Measurements from ENCODE around the gene MAPK1.
"Not testable (repeated sequence)": the region's sequence is repeated elsewhere in the genome, so short reads cannot be mapped to it uniquely, and the experiment has no call there.

MAPK1 gene

DNA sequence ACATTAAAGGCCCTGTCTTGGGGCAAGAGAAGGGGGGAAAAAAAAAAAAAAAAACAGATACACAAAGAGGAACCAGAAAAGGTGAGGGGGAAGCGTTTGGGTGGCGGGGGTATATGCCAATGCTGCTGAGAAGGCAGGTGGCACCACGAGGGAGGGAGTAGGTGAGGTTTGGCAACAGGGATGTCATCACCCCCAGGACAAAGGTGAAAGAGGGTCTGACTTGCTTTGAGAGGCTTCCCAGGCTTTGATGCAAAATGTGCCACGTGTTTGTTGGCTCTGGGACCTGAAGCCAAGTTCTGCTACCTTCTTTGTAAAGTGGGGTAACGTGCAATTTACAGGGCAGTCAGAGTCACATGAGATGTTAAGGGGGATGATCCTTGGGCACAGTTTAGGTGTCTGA is 135.9 kb downstream of the MAPK1 start:
- in situ Hi-C loops (cut with HindIII; ENCODE audit: low sequenced_read_pairs), result no loop called here

DNA sequence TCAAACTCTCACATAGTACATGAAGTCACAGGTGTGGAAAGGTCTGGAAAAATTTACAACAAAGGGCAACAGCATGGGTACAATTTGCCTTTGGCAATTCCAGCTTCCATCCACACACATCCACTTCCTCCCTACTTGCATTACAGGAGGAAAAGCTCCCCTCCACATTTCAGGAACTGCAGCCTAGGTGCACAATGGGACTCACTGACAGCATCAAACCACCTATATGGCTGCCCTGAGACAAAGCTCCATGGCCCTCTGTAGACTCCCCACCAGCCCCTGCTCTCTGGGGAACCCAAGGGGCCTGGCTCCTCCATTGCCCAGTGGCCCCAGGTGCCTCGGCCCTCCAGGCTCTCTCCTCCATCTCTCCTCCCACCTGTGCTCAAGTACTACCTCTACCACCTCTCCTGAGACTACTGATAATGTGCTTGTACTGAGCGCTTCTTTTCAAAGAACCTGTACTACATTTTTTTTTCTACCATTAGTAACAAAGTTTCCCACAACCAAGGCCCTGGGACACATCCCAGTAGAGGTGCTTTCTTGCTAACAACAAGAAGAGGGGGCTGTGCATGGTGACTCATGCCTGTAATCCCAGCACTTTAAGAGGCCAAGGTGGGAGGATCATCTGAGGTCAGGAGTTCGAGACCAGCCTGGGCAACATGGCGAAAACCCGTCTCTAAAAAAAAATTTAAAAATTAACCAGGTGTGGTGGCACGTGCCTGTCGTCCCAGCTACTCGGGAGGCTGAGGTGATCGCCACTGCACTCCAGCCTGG is 136.7 kb downstream of the MAPK1 start:
- in situ Hi-C loops (cut with HindIII; ENCODE audit: low sequenced_read_pairs), result no loop called here

- in situ Hi-C loops (cut with HindIII; ENCODE audit: low sequenced_read_pairs), result not testable (repeated sequence)
Observed at GRCh38 chr22:21729184-21729583, 138.3 kb downstream of the MAPK1 start.

DNA sequence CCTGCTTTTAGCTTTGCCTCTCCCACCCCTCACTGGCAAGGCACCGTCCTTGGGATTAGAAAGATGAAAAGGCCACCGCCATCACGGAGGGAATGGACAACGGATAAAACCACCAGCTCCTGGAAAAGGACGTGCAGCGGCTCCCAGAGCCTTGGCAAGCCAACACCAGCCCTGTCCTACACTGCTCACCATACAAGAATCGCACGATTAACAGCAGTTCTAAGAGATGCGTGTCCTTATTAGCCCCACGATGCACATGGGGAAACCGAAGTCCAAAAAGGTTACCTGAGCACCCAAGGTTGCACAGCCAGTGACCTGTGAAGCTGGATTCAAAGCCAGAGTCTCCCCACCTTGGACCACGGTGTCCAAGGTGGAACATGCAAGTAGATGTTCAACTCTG is 139.2 kb downstream of the MAPK1 start:
- in situ Hi-C loops (cut with HindIII; ENCODE audit: low sequenced_read_pairs), result no loop called here

DNA sequence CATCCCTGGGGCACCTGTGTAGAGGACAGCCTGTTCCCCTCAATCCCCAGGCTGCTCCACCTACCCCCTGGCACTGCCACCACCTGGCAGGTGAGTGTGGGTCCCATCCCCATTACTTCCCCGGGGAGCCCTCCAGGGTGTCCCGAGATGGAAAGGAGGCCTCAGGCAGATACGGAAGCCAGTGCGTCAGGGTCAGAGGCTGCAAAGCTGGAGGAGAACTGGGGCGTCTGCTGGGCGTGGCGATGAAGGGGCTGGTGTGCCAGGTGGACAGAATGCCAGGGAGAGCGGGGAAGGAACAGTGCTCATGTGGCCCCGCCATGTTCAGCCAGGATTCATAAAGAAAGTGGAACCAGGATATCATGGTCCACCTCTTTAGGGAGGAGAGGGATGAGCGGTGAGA is 139.7 kb downstream of the MAPK1 start:
- in situ Hi-C loops (cut with HindIII; ENCODE audit: low sequenced_read_pairs), result no loop called here

GRCh38 chr22:21727159-21727558 is 140.3 kb downstream of the MAPK1 start:
- in situ Hi-C loops (cut with HindIII; ENCODE audit: low sequenced_read_pairs), result no loop called here

- in situ Hi-C loops (cut with HindIII; ENCODE audit: low sequenced_read_pairs), result no loop called here
Observed at GRCh38 chr22:21726650-21727049, 140.8 kb downstream of the MAPK1 start.

DNA sequence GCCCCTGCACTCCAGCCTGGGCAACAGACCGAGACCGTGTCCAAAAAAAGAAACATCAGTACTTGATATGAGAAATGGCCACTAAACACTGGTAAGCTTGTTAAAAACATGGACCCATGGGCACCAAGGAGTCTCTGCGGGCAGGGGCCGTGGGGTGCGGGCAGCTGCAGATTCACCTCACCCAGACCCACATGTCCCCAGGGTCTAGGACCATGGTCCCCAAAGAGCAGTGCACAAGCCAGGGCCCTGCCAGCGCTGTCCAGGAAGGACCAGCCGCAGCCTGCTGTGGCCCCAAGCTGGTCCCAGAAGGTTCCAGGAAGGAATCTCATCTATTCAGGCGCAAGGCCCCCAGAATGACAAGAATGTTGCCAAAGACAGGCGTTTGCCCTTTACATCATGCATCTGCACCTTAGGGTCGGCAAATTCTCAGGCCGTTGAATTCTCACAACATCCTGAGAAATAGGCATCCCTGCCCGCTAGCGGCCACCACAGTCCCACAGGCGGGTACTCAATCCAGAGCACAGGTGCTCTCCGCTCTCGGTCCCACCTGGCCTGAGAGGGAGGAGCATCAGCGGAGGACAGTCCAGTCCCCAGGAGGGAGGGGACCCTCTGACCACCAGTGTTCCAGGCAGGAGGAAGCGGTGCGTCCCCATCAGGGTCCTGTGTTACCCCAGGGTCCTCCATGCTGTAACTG is 141.3 kb downstream of the MAPK1 start:
- in situ Hi-C loops (cut with HindIII; ENCODE audit: low sequenced_read_pairs), result no loop called here

- in situ Hi-C loops (cut with HindIII; ENCODE audit: low sequenced_read_pairs), result not testable (repeated sequence)
Observed at GRCh38 chr22:21724496-21724895, 142.9 kb downstream of the MAPK1 start.

DNA sequence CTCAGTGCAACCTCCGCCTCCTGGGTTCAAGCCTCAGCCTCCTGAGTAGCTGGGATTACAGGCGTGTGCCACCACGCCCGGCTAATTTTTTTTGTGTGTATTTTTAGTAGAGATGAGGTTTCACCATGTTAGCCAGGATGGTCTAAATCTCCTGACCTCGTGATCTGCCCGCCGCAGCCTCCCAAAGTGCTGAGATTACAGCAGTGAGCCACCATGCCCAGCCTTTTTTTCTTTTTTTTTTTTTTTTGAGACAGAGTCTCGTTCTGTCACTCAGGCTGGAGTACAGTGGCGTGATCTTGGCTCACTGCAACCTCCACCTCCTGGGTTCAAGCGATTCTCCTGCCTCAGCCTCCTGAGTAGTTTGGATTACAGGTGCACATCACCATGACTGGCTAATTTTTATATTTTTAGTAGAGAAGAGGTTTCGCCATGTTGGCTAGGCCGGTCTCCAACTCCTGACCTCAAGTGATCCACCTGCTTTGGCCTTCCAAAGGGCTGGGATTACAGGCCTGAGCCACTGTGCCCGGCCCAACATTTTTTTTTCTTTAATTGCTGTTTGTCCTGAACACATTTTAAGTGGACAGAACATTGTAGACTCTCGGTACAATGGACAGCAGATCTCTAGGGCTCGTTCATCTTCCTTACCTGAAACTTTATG is 146.1 kb downstream of the MAPK1 start:
- in situ Hi-C loops (cut with HindIII; ENCODE audit: low sequenced_read_pairs), result not testable (repeated sequence)

- in situ Hi-C loops (cut with HindIII; ENCODE audit: low sequenced_read_pairs), result not testable (repeated sequence)
Observed at GRCh38 chr22:21720191-21720859, 147.1 kb downstream of the MAPK1 start.

- in situ Hi-C loops (cut with HindIII; ENCODE audit: low sequenced_read_pairs), result no loop called here
Observed at GRCh38 chr22:21719024-21719423, 148.4 kb downstream of the MAPK1 start.

GRCh38 chr22:21718499-21718898 is 148.9 kb downstream of the MAPK1 start:
- in situ Hi-C loops (cut with HindIII; ENCODE audit: low sequenced_read_pairs), result no loop called here

DNA sequence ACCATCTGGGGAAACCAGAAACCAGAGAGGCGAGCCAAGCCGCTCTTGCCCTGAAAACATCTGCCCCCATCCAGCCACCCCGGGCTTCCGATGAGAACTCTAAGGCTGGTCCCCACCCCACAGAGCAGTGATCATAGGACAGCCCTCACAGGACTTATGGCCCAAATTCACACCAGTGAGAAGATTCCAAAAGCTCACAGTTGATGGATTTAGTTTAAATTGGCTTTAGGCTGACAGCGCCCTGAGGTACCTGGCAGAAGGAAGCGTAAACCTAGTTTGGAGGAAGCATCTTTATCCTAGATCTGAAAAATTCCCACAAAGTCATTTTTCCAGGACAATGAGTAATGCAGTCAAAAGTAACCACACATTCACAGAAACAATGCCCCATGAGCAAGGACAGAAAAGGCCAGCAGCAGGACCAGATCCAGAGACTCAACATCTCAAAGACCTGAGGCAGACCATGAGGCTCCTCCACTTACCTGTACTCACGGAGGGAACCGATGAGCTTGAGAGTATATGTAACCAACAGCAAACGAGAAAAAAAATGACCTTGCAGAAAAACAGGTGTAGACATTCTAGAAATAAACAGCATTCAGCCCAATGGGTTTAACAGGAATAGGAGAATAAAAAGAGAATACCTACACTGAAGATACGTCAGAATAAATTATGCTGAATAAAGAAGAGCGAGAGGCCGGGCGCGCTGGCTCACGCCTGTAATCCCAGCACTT is 150.9 kb downstream of the MAPK1 start:
- in situ Hi-C loops (cut with HindIII; ENCODE audit: low sequenced_read_pairs), result not testable (repeated sequence)

- in situ Hi-C loops (cut with HindIII; ENCODE audit: low sequenced_read_pairs), result loop anchor here (5.0 kb wide), 2 partner anchors 48 to 223 kb away; no protein-coding TSS in a partner anchor
Observed at GRCh38 chr22:21714786-21715185, 152.7 kb downstream of the MAPK1 start.

DNA sequence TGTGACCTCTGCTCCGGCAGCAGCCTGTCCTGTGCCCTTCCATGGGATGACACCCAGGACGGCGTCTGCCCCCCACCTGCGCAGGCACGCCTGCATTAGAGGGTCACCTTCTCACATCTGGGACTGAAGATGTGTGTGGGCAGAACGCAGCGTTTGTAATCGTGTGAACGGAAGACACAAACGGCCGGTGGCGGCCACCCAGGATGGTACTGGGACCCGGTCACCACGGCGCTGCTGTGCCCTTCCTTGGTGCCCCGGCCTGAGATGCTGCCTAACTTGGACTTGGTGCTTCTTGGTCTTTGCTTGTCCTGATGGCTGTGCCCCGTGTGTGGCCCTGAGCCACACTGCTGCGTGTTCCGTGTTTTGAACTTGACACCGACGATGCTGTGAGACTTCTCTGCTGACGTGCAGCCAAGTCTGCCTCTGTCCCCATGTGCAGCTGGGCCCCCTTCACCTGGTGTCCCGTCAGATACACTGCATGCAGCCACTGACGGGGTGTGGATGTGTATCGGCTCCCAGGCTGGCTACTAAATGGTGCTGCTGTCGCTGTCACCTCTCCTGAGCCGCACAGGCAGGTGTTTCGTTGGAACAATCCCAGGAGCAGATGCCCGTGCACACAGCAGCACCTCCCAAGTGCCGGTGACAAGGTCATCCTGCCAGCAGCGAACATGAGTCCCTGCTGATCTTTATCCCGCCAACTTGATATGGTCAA is 153.2 kb downstream of the MAPK1 start:
- in situ Hi-C loops (cut with HindIII; ENCODE audit: low sequenced_read_pairs), result loop anchor here (5.0 kb wide), 2 partner anchors 48 to 223 kb away; no protein-coding TSS in a partner anchor

GRCh38 chr22:21713428-21714058 is 153.9 kb downstream of the MAPK1 start:
- in situ Hi-C loops (cut with HindIII; ENCODE audit: low sequenced_read_pairs), result loop anchor here (5.0 kb wide), 2 partner anchors 49 to 224 kb away; no protein-coding TSS in a partner anchor

GRCh38 chr22:21712751-21713427 is 154.6 kb downstream of the MAPK1 start:
- in situ Hi-C loops (cut with HindIII; ENCODE audit: low sequenced_read_pairs), result loop anchor here (5.0 kb wide), 2 partner anchors 49 to 224 kb away; no protein-coding TSS in a partner anchor

GRCh38 chr22:21711851-21712250 is 155.6 kb downstream of the MAPK1 start:
- in situ Hi-C loops (cut with HindIII; ENCODE audit: low sequenced_read_pairs), result loop anchor here (5.0 kb wide), 2 partner anchors 50 to 225 kb away; no protein-coding TSS in a partner anchor

Data from endothelial cell of hepatic sinusoid (primary cell).